DMS153 treated with DMSO at 0.1 percent for 48 hours (cell line): ENCODE results near the gene CYP11A1.

ENCODE experiments used
- DNase-seq: peaks from one replicate; lab custom pipeline; 2025; ENCODE audit not compliant: unreplicated experiment; lab: John Stamatoyannopoulos, UW

The CYP11A1 gene

DNA sequence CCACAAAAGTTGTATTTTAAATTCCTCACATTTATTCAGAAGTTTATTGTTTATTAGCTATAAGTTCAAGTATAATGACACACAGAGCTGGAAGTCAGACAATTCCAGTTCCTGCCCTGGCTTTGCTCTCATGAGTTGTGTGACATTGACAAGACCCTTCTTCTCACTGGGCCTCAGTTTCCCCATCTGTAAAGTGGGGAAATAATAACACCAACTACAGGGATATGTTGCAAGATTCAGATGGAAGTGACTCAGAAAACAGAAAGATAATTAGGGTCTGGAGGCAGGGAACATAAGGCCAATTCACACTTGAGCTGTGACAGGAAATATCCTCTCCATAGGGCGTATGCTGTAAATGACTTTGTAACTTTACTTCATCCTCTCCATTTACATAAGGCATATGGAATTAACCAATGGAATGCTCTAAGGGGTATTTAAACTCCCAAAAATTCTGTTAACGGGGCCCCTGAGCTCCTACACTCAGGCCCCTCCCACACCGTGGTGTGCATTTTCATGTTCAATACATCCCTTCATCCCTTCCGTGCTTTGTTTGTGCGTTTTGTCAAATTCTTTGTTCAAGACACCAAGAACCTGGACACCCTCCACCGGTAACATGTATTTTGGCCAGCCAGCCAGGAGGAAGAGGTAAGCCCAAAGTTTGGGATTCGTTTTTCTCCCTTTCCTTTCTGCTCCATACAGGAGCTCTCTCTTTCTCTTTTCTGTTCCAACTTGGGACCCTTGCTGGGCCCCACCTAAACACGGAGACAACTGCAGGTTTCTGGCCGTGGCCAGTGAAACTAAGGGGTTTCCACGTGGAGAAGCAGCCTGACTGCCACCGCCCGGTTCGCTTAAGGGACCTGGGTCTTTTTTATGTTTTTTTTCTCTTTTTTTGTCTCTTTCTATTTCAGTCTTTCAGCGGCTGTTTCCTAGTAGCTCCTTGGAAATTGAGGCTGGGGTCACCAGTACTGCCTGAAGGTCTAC, 16.9 kb downstream of the CYP11A1 start:
- no peak for DNase-seq

- no peak for DNase-seq
Observed at GRCh38 chr15:74349241-74349778, 18.1 kb downstream of the CYP11A1 start.

- no peak for DNase-seq
Observed at GRCh38 chr15:74347757-74348250, 19.6 kb downstream of the CYP11A1 start.

DNA sequence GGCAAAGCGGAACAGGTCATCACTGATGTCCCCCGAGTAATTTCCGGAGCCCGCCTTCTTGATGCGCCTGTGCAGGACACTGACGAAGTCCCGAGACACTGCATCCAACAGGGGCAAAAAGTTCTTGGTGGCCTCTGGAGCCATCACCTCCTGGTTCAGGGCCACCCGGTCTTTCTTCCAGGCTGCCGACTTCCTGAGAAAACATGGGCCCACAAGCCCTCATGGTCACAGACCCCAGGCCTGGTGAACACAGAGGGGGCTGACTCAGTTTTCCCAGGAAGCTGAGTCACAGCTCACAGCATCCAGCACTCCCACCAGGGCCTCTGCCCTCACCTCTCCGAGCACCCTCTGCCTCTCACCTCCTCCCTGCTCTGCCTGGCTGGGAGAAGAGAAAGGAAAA, 22.4 kb downstream of the CYP11A1 start:
- DNase-seq, result no peak

DNA sequence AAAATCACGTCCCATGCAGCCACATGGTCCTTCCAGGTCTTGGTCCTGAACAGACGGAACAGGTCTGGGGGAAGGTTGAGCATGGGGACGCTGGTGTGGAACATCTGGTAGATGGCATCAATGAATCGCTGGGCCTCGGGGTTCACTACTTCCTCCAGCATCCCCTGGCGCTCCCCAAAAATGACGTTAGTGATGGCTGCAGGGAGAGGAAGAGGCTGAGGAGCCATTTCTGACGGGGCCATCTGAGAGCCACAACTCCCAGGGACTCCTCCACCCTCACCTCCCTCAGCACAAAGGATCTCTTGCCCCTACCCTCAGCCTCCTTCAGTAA, 23.7 kb downstream of the CYP11A1 start:
- DNase-seq, result no peak

GRCh38 chr15:74343127-74343796, 24.2 kb downstream of the CYP11A1 start:
- no peak for DNase-seq

DNA sequence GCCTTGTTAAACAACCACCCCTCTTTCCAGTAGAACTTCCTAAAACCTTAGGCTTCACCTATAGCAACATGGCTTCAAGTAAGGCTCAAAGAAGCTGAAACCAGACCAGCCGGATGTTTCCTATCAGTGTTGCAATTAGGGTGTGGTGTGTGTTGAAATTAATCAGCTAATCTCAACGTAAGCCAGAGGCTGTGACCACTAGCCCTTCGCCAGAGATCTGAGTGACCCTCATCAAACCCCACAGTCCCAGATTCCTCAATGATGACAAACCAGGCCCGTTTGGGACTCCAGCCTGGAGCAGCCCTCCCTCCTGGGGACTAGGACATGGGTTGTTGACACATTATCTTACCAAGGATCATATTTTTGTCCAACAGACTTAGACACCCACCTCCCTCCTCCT, 27.3 kb downstream of the CYP11A1 start:
- no peak for DNase-seq

DNA sequence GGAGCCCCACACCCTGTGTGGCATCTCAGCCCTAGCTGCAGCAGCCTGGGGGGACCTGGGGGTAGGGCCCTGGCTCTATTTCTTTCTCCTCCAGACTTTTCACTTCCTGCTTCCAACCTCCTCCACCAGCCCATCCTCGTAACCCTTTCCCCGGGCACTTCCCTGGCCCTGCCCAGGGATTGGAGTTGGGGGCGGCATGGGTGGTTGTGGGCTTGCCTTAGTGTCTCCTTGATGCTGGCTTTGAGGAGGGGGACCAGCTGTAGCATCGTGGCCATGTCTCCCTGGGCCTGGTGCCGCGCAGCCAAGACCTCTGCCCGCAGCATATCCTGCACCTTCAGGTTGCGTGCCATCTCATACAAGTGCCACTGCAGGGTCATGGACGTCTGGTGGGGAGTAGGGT, 28.1 kb downstream of the CYP11A1 start:
- DNase-seq, result no peak

GRCh38 chr15:74338676-74339075, 28.8 kb downstream of the CYP11A1 start:
- DNase-seq, result no peak

DNA sequence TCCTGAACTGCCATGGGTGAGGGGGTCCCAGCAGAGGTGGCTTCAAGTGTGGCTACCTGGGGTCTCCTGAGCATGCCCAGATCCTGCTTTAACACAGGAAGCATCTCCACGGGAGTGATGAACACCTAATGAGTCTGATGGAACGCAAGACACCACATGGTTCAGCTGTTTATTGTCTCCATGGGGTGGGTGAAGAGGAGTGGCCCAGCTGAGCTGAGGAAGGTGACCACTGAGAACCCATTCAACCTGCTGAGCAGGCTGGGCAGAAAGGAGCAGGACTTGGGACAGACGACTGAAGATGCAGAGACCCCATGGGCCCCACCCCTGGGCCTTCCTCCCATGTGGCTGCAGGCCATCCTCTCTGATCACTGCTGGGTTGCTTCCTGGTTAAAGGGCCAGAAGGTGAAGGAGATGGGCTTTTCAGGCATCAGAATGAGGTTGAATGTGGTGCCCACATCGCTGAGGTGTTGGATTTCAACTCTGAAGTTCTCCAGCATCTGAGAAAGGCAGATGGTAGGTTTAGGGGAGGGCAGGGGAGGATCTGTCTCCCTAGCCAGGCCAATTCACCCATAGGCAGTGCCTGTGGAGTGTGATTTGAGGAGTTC, 29.7 kb downstream of the CYP11A1 start:
- DNase-seq, result no peak

GRCh38 chr15:74337146-74337545, 30.3 kb downstream of the CYP11A1 start:
- no peak for DNase-seq

- no peak for DNase-seq
Observed at GRCh38 chr15:74336061-74337005, 31.1 kb downstream of the CYP11A1 start.

GRCh38 chr15:74335396-74335795, 32.0 kb downstream of the CYP11A1 start:
- DNase-seq, result no peak

GRCh38 chr15:74334127-74334526, 33.3 kb downstream of the CYP11A1 start:
- DNase-seq, result no peak

- DNase-seq, result no peak
Observed at GRCh38 chr15:74333662-74334061, 33.8 kb downstream of the CYP11A1 start.

DNA sequence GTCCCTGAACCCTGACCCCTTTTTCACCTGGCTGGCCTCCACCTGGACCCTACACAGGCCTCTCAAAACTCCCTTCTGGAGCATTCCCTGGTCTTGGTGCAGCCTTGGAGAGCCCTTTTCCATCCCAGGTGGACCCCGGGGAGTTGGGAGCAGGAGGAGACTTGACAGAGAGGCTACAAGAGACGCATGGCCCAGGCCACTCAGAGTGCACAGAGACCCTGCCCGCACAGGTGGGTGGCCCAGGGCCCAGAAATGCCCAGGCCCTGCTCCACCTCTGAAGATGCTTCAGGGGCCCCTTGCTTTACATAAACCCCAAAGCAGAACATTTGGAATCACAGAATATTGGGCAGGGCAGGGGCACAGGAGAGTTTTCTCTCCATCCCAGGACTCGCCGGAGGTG, 34.4 kb downstream of the CYP11A1 start:
- no peak for DNase-seq

DNA sequence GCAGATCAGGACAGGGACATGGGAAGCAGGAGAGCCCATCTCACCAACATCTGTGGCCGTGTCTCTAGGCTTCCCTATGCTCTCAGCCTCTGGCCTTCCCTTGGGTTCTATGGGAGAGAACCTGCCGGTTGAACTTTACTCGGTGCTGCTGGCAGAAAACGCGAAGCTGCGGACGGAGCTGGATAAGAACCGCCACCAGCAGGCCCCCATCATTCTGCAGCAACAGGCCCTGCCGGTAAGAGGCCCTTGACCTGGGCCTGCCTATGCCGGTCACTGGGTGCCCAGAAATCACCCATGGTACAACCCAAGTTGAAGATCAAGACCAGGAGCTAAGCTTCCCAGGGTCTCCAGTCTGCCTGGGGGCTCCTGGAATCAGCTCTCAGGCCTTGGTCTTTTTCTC, 34.8 kb downstream of the CYP11A1 start:
- DNase-seq, result no peak

DNA sequence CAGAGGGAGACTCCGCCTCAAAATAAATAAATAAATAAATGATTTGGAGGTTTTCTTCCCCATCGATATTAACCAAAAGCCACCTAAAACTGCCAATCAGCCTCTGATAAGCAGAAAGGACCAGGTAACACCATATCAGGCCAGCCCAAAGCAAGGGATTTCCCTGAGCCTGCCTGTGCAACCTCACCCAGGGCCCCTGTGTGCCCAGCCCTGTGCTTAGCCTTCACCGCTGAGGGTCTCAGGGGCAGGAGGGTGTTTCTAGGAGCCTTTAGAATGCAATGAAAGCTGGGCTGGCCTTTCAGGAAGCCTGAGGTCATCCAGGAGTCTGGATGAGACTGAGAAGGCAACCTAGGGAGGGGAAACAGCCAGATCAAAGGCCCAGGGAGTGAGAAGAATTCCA, 35.4 kb downstream of the CYP11A1 start:
- DNase-seq, result no peak

DNA sequence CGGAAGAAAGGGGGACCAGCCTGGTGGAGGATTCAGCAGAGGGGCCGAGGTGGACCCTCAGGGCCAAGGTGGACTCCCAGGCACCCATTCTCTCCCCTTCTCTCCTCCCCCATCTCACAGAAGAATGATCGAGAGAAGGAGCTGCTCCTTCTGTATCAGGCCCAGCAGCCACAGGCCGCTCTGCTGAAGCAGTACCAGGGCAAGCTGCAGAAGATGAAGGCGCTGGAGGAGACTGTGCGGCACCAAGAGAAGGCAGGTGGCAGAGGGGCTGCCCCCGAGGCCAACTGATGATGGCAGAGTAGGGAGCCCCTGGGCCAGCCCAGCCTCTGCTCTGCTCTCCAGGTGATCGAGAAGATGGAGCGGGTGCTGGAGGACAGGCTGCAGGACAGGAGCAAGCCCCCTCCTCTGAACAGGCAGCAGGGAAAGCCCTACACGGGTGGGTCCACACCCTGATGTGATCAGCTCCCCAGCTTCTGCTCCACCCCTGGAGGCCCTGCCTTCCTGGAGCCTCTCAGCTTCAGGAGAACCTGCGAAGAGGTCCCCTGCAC, 36.5 kb downstream of the CYP11A1 start:
- DNase-seq, result no peak
